ENCODE data around the gene UBE2O.
A peak's percentile ranks its signal among the peaks of the same experiment; 100 is the strongest.

The UBE2O gene

DNA sequence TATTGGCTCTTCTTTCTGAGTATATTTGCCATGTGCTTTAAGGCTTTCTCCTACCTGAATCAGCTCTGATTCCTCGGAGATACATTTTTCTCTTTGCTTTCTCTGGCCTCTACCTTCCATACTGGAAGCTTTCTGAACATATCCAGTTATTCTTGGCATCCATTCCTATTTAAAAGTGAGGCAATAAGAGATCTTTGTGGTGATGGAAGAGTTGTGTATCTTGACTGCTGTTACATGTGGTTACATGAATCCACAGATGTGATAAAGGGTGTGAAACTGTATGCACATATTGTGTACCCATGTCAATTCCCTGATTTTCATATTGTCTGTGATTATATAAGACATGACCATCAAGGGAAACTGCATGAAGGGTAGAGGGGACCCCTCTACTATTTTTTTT is 24.4 kb downstream of the UBE2O start:
- Histone ChIP-seq H3K9me2 (replicated peaks; ENCODE audit: control insufficient read depth, low read length) (no peaks in the 10 kb centered on the region), H3K4me2 (ENCODE audit: low read length) (peak overlapping the region; percentile 82), H3K9me3 (ENCODE audit: control insufficient read depth, insufficient read depth, low read length) (no peaks in the 10 kb centered on the region), H3K4me3 (ENCODE audit: low read length) (peak overlapping the region; percentile 64), H3K4me1 (ENCODE audit: control insufficient read depth, low read length) (peaks cover 93% of the 10 kb centered on the region), H3K27ac (ENCODE audit: low read depth, low read length) (peak overlapping the region; percentile 91), H3F3A (ENCODE audit: control insufficient read depth, insufficient read depth) (peaks cover 22% of the 10 kb centered on the region), H3K27me3 (ENCODE audit: control insufficient read depth, low read length) (no peaks in the 10 kb centered on the region), H4K20me1 (ENCODE audit: control insufficient read depth, insufficient read depth, low read depth, low read length) (no peaks in the 10 kb centered on the region), H3K79me2 (ENCODE audit: control insufficient read depth, low read length) (peaks cover 89% of the 10 kb centered on the region), H3K36me3 (ENCODE audit: control insufficient read depth, low read length) (peaks cover 35% of the 10 kb centered on the region)
- TF ChIP-seq, protein P1, sequence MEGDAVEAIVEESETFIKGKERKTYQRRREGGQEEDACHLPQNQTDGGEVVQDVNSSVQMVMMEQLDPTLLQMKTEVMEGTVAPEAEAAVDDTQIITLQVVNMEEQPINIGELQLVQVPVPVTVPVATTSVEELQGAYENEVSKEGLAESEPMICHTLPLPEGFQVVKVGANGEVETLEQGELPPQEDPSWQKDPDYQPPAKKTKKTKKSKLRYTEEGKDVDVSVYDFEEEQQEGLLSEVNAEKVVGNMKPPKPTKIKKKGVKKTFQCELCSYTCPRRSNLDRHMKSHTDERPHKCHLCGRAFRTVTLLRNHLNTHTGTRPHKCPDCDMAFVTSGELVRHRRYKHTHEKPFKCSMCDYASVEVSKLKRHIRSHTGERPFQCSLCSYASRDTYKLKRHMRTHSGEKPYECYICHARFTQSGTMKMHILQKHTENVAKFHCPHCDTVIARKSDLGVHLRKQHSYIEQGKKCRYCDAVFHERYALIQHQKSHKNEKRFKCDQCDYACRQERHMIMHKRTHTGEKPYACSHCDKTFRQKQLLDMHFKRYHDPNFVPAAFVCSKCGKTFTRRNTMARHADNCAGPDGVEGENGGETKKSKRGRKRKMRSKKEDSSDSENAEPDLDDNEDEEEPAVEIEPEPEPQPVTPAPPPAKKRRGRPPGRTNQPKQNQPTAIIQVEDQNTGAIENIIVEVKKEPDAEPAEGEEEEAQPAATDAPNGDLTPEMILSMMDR (IDR thresholded peaks at IDR 0.05; ENCODE audit: low read depth, low read length, poor library complexity, severe bottlenecking), result no peak
- no peak for TF ChIP-seq EZH2phosphoT487 (IDR thresholded peaks at IDR 0.05; ENCODE audit: borderline replicate concordance, low read length)

GRCh38 chr17:76427501-76428231 is 25.3 kb downstream of the UBE2O start:
- no peaks in the 10 kb centered on the region for H3K27me3 ChIP-seq (ENCODE audit: control insufficient read depth, low read length)
- peaks cover 33% of the 10 kb centered on the region for H3K36me3 ChIP-seq (ENCODE audit: control insufficient read depth, low read length)
- H3K4me3 ChIP-seq (ENCODE audit: low read length), result peak overlapping the region; percentile 64
- no peak for TF ChIP-seq EZH2phosphoT487 (IDR thresholded peaks at IDR 0.05; ENCODE audit: borderline replicate concordance, low read length)
- TF ChIP-seq, protein P1 (IDR thresholded peaks at IDR 0.05; ENCODE audit: low read depth, low read length, poor library complexity, severe bottlenecking), result no peak
- H3K9me3 ChIP-seq (ENCODE audit: control insufficient read depth, insufficient read depth, low read length), result no peaks in the 10 kb centered on the region
- peaks cover 92% of the 10 kb centered on the region for H3K4me1 ChIP-seq (ENCODE audit: control insufficient read depth, low read length)
- H3K4me2 ChIP-seq (ENCODE audit: low read length), result peak overlapping the region; percentile 82
- no peaks in the 10 kb centered on the region for H3K9me2 ChIP-seq (replicated peaks; ENCODE audit: control insufficient read depth, low read length)
- H4K20me1 ChIP-seq (ENCODE audit: control insufficient read depth, insufficient read depth, low read depth, low read length), result no peaks in the 10 kb centered on the region
- peaks cover 88% of the 10 kb centered on the region for H3K79me2 ChIP-seq (ENCODE audit: control insufficient read depth, low read length)
- peaks cover 22% of the 10 kb centered on the region for H3F3A ChIP-seq (ENCODE audit: control insufficient read depth, insufficient read depth)
- peak overlapping the region; percentile 91 for H3K27ac ChIP-seq (ENCODE audit: low read depth, low read length)

DNA sequence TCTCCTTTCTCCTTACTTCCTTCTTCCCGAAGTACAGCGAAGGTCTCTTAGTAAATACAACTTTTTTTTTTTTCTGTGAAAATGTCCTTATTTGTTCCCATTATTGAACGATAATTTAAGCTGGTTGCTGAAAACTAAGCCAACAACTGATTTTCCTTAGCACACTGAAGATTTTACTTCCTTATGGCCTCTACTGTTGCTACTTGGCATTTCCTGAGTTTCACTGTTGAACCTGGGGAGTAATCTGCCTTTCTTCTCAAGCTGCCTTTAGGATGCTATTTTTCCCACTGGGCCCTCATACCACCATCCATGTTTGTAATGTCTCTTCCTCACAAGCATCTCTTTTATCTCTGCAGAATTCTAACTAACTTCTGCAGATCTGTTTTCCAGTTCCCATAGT is 26.1 kb downstream of the UBE2O start:
- peak overlapping the region; percentile 91 for H3K27ac ChIP-seq (ENCODE audit: low read depth, low read length)

More for the DNA sequence above, 26.1 kb downstream of the UBE2O start:
- Histone ChIP-seq H3K4me1 (ENCODE audit: control insufficient read depth, low read length) (peaks cover 92% of the 10 kb centered on the region), H3K4me2 (ENCODE audit: low read length) (peak overlapping the region; percentile 82), H3F3A (ENCODE audit: control insufficient read depth, insufficient read depth) (peaks cover 19% of the 10 kb centered on the region), H3K79me2 (ENCODE audit: control insufficient read depth, low read length) (peaks cover 88% of the 10 kb centered on the region), H3K9me2 (replicated peaks; ENCODE audit: control insufficient read depth, low read length) (no peaks in the 10 kb centered on the region), H4K20me1 (ENCODE audit: control insufficient read depth, insufficient read depth, low read depth, low read length) (no peaks in the 10 kb centered on the region), H3K36me3 (ENCODE audit: control insufficient read depth, low read length) (peaks cover 37% of the 10 kb centered on the region), H3K27me3 (ENCODE audit: control insufficient read depth, low read length) (no peaks in the 10 kb centered on the region), H3K9me3 (ENCODE audit: control insufficient read depth, insufficient read depth, low read length) (no peaks in the 10 kb centered on the region), H3K4me3 (ENCODE audit: low read length) (peak overlapping the region; percentile 64)
- TF ChIP-seq EZH2phosphoT487 (IDR thresholded peaks at IDR 0.05; ENCODE audit: borderline replicate concordance, low read length), result no peak
- TF ChIP-seq, protein P1 (IDR thresholded peaks at IDR 0.05; ENCODE audit: low read depth, low read length, poor library complexity, severe bottlenecking), result no peak
